Measurements from ENCODE around the gene PACRG. TPM values are rescaled to one million over a fixed set of nuclear protein-coding genes. Genes with fewer than 3 reads are reported as not detected.

The PACRG gene
- total and polyA plus RNA-seq, 2 donors (not counting 3 experiments of a cell fraction or from before 2014, with no cell fraction given) = 0.08 TPM; not detected in 1

DNA sequence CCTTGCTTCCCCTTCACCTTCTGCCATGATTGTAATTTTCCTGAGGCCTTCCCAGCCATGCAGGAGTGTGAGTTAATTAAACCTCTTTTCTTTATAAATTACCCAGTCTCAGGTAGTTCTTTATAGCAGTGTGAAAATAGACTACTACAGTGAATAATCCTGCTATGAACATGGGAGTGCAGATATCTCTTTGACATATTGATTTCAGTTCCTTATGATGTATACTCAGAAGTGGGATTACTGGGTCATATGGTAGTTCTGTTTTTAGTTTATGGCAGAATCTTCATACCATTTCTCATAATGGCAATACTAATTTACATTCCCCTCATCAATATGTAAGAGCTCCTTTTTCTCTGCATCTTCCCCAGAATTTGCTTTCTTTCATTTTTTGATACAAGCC lies 26.0 kb downstream of the PACRG start:
- Histone ChIP-seq H3K9me1 (replicated peaks; ENCODE audit: control insufficient read depth, extremely low read depth, insufficient read depth, low read length) (no peaks in the 10 kb centered on the region), H3K4me1 (ENCODE audit: control insufficient read depth, extremely low read depth, insufficient read depth, low read length) (no peaks in the 10 kb centered on the region), H4K20me1 (replicated peaks; ENCODE audit: control insufficient read depth, extremely low read depth, insufficient read depth, low read length) (no peaks in the 10 kb centered on the region), H2AFZ (ENCODE audit: low read depth, low read length) (no peak overlapping the region), H3K27ac (ENCODE audit: insufficient read depth, low read depth, low read length) (no peak overlapping the region), H3K36me3 (ENCODE audit: control insufficient read depth in 2 of 2, extremely low read depth in 1 of 2, insufficient read depth in 2 of 2, low read length in 2 of 2) (no peaks in the 10 kb centered on the region), H3K79me2 (ENCODE audit: control insufficient read depth, insufficient read depth, low read length) (no peaks in the 10 kb centered on the region), H3K4me3 (replicated peaks in 1 of 3; ENCODE audit: insufficient read depth in 1 of 3, low read depth in 1 of 3, low read length in 3 of 3) (no peak overlapping the region), H3K9ac (replicated peaks; ENCODE audit: extremely low read depth, insufficient read depth, low read length) (no peak overlapping the region), H3K9me3 (replicated peaks; ENCODE audit: control insufficient read depth, insufficient read depth, low read length) (no peaks in the 10 kb centered on the region), H3K27me3 (ENCODE audit: control insufficient read depth in 2 of 2, insufficient read depth in 2 of 2, low read length in 2 of 2) (no peaks in the 10 kb centered on the region), H3K4me2 (ENCODE audit: insufficient read depth, low read length) (no peak overlapping the region)
- CTCF ChIA-PET = no interaction called here
- BruUV-seq (replicated peaks) = no TSS peak
- FAIRE-seq (no peak), DNase-seq (ENCODE audit: low read depth, low spot score) (no peak)
- POLR2A ChIA-PET = no interaction called here
- intact Hi-C loops (cut with micrococcal nuclease) (no loop called here), dilution Hi-C loops (cut with MboI; ENCODE audit: extremely low pct_ligation_motif_present, low sequenced_read_pairs) (no loop called here)
- TF ChIP-seq EZH2 (IDR thresholded peaks at IDR 0.05; ENCODE audit: borderline replicate concordance, low read depth, low read length, severe bottlenecking) (no peak), POLR2AphosphoS5 (IDR thresholded peaks at IDR 0.05; ENCODE audit: insufficient read depth, low read depth, low read length) (no peak), POLR2A (IDR thresholded peaks at IDR 0.05; ENCODE audit: low read depth, low read length) (no peak), FOS (IDR thresholded peaks at IDR 0.05; ENCODE audit: borderline replicate concordance, insufficient read depth, low read length) (no peak), MYC (IDR thresholded peaks at IDR 0.05; ENCODE audit: low read depth, low read length) (no peak), GATA2 (IDR thresholded peaks at IDR 0.05; ENCODE audit: insufficient read depth, insufficient read length, low read depth, low read length) (no peak), JUN (IDR thresholded peaks at IDR 0.05; ENCODE audit: borderline replicate concordance, insufficient read depth, insufficient read length, low read depth) (no peak)
- TF ChIP-seq, protein P1, sequence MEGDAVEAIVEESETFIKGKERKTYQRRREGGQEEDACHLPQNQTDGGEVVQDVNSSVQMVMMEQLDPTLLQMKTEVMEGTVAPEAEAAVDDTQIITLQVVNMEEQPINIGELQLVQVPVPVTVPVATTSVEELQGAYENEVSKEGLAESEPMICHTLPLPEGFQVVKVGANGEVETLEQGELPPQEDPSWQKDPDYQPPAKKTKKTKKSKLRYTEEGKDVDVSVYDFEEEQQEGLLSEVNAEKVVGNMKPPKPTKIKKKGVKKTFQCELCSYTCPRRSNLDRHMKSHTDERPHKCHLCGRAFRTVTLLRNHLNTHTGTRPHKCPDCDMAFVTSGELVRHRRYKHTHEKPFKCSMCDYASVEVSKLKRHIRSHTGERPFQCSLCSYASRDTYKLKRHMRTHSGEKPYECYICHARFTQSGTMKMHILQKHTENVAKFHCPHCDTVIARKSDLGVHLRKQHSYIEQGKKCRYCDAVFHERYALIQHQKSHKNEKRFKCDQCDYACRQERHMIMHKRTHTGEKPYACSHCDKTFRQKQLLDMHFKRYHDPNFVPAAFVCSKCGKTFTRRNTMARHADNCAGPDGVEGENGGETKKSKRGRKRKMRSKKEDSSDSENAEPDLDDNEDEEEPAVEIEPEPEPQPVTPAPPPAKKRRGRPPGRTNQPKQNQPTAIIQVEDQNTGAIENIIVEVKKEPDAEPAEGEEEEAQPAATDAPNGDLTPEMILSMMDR (IDR thresholded peaks at IDR 0.05; ENCODE audit: extremely low read depth in 1 of 2, insufficient read depth in 1 of 2, low read depth in 1 of 2, low read length in 2 of 2) = no peak
- TF ChIP-seq, protein P2, sequence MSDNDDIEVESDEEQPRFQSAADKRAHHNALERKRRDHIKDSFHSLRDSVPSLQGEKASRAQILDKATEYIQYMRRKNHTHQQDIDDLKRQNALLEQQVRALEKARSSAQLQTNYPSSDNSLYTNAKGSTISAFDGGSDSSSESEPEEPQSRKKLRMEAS (IDR thresholded peaks at IDR 0.05; ENCODE audit: insufficient read depth, insufficient read length) = no peak
